ENCODE results near the gene AFF3.

GRCh38 chr2:99915108-99915675 lies 227.2 kb downstream of the AFF3 start:
- TF ChIP-seq, protein P1, sequence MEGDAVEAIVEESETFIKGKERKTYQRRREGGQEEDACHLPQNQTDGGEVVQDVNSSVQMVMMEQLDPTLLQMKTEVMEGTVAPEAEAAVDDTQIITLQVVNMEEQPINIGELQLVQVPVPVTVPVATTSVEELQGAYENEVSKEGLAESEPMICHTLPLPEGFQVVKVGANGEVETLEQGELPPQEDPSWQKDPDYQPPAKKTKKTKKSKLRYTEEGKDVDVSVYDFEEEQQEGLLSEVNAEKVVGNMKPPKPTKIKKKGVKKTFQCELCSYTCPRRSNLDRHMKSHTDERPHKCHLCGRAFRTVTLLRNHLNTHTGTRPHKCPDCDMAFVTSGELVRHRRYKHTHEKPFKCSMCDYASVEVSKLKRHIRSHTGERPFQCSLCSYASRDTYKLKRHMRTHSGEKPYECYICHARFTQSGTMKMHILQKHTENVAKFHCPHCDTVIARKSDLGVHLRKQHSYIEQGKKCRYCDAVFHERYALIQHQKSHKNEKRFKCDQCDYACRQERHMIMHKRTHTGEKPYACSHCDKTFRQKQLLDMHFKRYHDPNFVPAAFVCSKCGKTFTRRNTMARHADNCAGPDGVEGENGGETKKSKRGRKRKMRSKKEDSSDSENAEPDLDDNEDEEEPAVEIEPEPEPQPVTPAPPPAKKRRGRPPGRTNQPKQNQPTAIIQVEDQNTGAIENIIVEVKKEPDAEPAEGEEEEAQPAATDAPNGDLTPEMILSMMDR (conservative IDR thresholded peaks at IDR 0.05 in 1 of 2, IDR thresholded peaks at IDR 0.05 in 1 of 2; ENCODE audit: extremely low read depth in 1 of 2, insufficient read depth in 1 of 2, low read depth in 1 of 2, low read length in 2 of 2) = no peak
- no peak for TF ChIP-seq EZH2 (IDR thresholded peaks at IDR 0.05; ENCODE audit: borderline replicate concordance, low read length)

All from mammary epithelial cell (primary cell).